Endothelial cell of umbilical vein (primary cell): ENCODE results near the gene NEDD4L. TPM values are rescaled to one million over a fixed set of nuclear protein-coding genes. Genes with fewer than 3 reads are reported as not detected.

Source experiments
- BruUV-seq: library from RNA; stranded (reverse); fragments of 400-500 nt; replicated peaks from 2 replicates; lab custom pipeline; 2021; lab: Mats Ljungman, UMichigan
- CTCF ChIA-PET: fragments of 300-600, 350-600 bp; sonication (Branson Sonifier 250); formaldehyde crosslinking; loops from one replicate; lab custom pipeline; 2021; ENCODE audit warnings: antibody characterized with exemption, inconsistent platforms; lab: Charles Lee
- POLR2A ChIA-PET: fragments of 300-600, 350-600 bp; sonication (Branson Sonifier 250); formaldehyde crosslinking; loops from one replicate; lab custom pipeline; 2021; ENCODE audit warnings: antibody characterized with exemption, inconsistent platforms; lab: Charles Lee
- DNase-seq: peaks from one replicate; pipeline ENCODE4 v3.0.0-alpha.2; 2011; ENCODE audit warnings: low read depth, low spot score
- FAIRE-seq: peaks from 2 replicates; lab custom pipeline; 2011; peaks lifted over from hg19 to GRCh38; lab: Jason Lieb, UNC
- H2AFZ ChIP-seq: 2 replicates; pipeline ENCODE4 v1.6.0; 2012; ENCODE audit warnings: low read depth, low read length, control low read depth, inconsistent platforms
- H3K27ac ChIP-seq: 2 replicates; pipeline ENCODE4 v1.5.1; 2011; ENCODE audit warnings: low read depth, mild to moderate bottlenecking, control low read depth, low read length, moderate library complexity; ENCODE audit not compliant: insufficient read depth
- H3K27me3 ChIP-seq, 2 experiments: 2 replicates each; pipeline versions ENCODE4 v1.6.0 to v1.6.1; 2011; ENCODE audit warnings: low read length in 2 of 2, mixed read lengths in 1 of 2; ENCODE audit not compliant: control insufficient read depth in 2 of 2, insufficient read depth in 2 of 2
- H3K36me3 ChIP-seq, 2 experiments: 2 replicates in 1 of 2; 3 replicates in 1 of 2; pipeline ENCODE4 v1.5.1; 2011; ENCODE audit warnings: low read length in 2 of 2, mild to moderate bottlenecking in 1 of 2, moderate library complexity in 1 of 2; ENCODE audit not compliant: control insufficient read depth in 2 of 2, insufficient read depth in 2 of 2; ENCODE audit errors: extremely low read depth in 1 of 2
- H3K4me1 ChIP-seq: 3 replicates; pipeline ENCODE4 v1.5.1; 2011; ENCODE audit warnings: mild to moderate bottlenecking, low read length; ENCODE audit not compliant: control insufficient read depth, insufficient read depth; ENCODE audit errors: extremely low read depth
- H3K4me2 ChIP-seq: 2 replicates; pipeline ENCODE4 v1.6.1; 2011; ENCODE audit warnings: low read length, control low read depth, mixed read lengths; ENCODE audit not compliant: insufficient read depth
- H3K4me3 ChIP-seq, 3 experiments: fragments of 200-600 bp in 1 of 3; sonication (generic), shearing (Covaris generic) in 1 of 3; replicated peaks in 1 of 3; 2 replicates each; pipeline ENCODE4 v1.5.1; 2011 to 2016; ENCODE audit warnings: control low read depth in 3 of 3, low read length in 3 of 3, mild to moderate bottlenecking in 2 of 3, inconsistent platforms in 1 of 3, low read depth in 1 of 3, moderate library complexity in 1 of 3; ENCODE audit not compliant: insufficient read depth in 1 of 3
- H3K79me2 ChIP-seq: 2 replicates; pipeline ENCODE4 v1.6.0; 2012; ENCODE audit warnings: low read length, inconsistent platforms; ENCODE audit not compliant: control insufficient read depth, insufficient read depth
- H3K9ac ChIP-seq: replicated peaks from 2 replicates; pipeline ENCODE3; 2011; ENCODE audit warnings: low read length, control low read depth; ENCODE audit not compliant: insufficient read depth; ENCODE audit errors: extremely low read depth
- H3K9me1 ChIP-seq: replicated peaks from 3 replicates; pipeline ENCODE4 v1.6.0; 2011; ENCODE audit warnings: mild to moderate bottlenecking, low read length; ENCODE audit not compliant: control insufficient read depth, insufficient read depth; ENCODE audit errors: extremely low read depth
- H3K9me3 ChIP-seq: replicated peaks from 2 replicates; pipeline ENCODE4 v1.5.1; 2012; ENCODE audit warnings: low read length, inconsistent platforms; ENCODE audit not compliant: control insufficient read depth, insufficient read depth
- H4K20me1 ChIP-seq: replicated peaks from 2 replicates; pipeline ENCODE3; 2011; ENCODE audit warnings: mild to moderate bottlenecking, low read length; ENCODE audit not compliant: control insufficient read depth, insufficient read depth; ENCODE audit errors: extremely low read depth
- EZH2 ChIP-seq: IDR thresholded peaks from 2 replicates; pipeline ENCODE4 v1.6.1; 2012; ENCODE audit warnings: borderline replicate concordance, low read depth, mild to moderate bottlenecking, moderate library complexity, low read length, inconsistent platforms; ENCODE audit not compliant: severe bottlenecking
- GATA2 ChIP-seq: IDR thresholded peaks from 2 replicates; pipeline ENCODE4 v1.7.0; 2011; ENCODE audit warnings: low read depth, mild to moderate bottlenecking, moderate library complexity, mixed read lengths, low read length; ENCODE audit not compliant: insufficient read length, insufficient read depth
- JUN ChIP-seq: IDR thresholded peaks from 2 replicates; pipeline ENCODE4 v1.6.1; 2011; ENCODE audit warnings: borderline replicate concordance, low read depth; ENCODE audit not compliant: insufficient read length, insufficient read depth
- MAX ChIP-seq: IDR thresholded peaks from 2 replicates; pipeline ENCODE4 v1.6.1; 2011; ENCODE audit not compliant: insufficient read depth, insufficient read length
- MYC ChIP-seq: IDR thresholded peaks from one replicate; pipeline ENCODE4 v1.6.1; 2011; ENCODE audit warnings: mild to moderate bottlenecking, low read depth, low read length
- POLR2AphosphoS5 ChIP-seq: IDR thresholded peaks from 2 replicates; pipeline ENCODE4 v1.6.1; 2012; ENCODE audit warnings: low read depth, mild to moderate bottlenecking, control low read depth, low read length, moderate library complexity; ENCODE audit not compliant: insufficient read depth
- dilution Hi-C: fragments of 300-500 bp; cut with MboI; formaldehyde crosslinking; loops from one replicate; pipeline ENCODE4 v1.15.0; 2019; ENCODE audit warnings: low sequenced_read_pairs; ENCODE audit not compliant: extremely low pct_ligation_motif_present
- intact Hi-C: fragments of 100-400 bp; cut with micrococcal nuclease; formaldehyde crosslinking; loops from one replicate; pipeline ENCODE4 v1.10.0; 2022
- polyA plus RNA-seq, 4 experiments: library from polyadenylated mRNA; depleted of rRNA in 3 of 4; stranded (reverse) in 3 of 4; unstranded in 1 of 4; fragments of >200 nt; gene quantifications; 2 replicates each; pipeline versions ENCODE4 v1.2.1 to v1.2.3, GENCODE V29; 2011 to 2012; ENCODE audit warnings: missing spikeins in 1 of 4
- total RNA-seq: library from RNA; stranded (reverse); gene quantifications from 2 replicates; pipeline ENCODE4 v1.2.3, GENCODE V29; 2021

NEDD4L gene
- total and polyA plus RNA-seq, 2 donors (not counting 3 experiments of a cell fraction or from before 2014, with no cell fraction given): 20.5 to 78.9 TPM

DNA sequence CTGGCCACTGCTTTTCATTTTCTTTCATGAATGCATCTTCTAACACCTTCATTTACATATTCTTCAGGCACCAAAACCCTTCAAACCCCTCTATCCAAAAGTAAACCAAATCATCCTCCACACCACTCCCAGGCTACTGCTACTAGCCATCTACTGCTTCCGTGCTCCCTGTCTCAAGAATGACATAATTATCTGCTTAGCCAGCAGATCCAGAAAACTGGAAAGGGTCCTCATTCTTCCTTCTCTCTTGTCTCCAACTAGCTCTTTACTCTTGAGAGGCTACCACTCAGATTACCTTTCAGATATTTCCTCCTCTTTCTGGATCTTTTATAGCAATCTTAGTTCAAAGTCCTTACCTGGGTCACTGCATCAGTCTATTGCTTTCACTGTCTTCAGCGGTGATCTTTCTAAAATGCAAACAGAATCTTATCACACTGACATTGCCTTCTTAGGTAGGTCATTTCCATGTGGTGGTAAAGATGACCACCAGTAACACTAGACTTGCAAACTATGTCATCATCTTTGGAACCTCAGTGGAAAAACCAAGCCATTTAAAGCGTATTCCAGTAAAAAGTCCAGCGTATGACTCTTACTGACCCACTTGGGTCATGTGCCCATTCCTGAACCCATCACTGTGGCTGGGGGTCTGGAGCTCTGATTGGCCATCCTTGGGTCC is 15.8 kb upstream of the NEDD4L start:
- intact Hi-C loops (no loop called here), dilution Hi-C loops (no loop called here)
- Histone ChIP-seq H3K27ac (no peak overlapping the region), H3K36me3 (no peaks in the 10 kb centered on the region), H4K20me1 (no peaks in the 10 kb centered on the region), H3K9me3 (no peaks in the 10 kb centered on the region), H3K9ac (no peak overlapping the region), H2AFZ (no peak overlapping the region), H3K4me1 (no peaks in the 10 kb centered on the region), H3K9me1 (no peaks in the 10 kb centered on the region), H3K27me3 (peaks cover 26 to 40% of the 10 kb centered on the region in 2 experiments), H3K79me2 (no peaks in the 10 kb centered on the region), H3K4me2 (no peak overlapping the region), H3K4me3 (no peak overlapping the region)
- DNase-seq: no peak
- no TSS peak for BruUV-seq
- ChIA-PET CTCF (no interaction called here), POLR2A (no interaction called here)
- no peak for FAIRE-seq
- no peak for TF ChIP-seq MAX

- Histone ChIP-seq H3K9me1 (no peaks in the 10 kb centered on the region), H3K4me1 (no peaks in the 10 kb centered on the region), H3K36me3 (no peaks in the 10 kb centered on the region), H3K9ac (no peak overlapping the region), H3K79me2 (no peaks in the 10 kb centered on the region), H3K9me3 (no peaks in the 10 kb centered on the region), H2AFZ (no peak overlapping the region), H3K27ac (no peak overlapping the region), H3K4me2 (no peak overlapping the region), H4K20me1 (no peaks in the 10 kb centered on the region), H3K4me3 (no peak overlapping the region), H3K27me3 (peaks cover 22 to 31% of the 10 kb centered on the region in 2 experiments)
- dilution Hi-C loops (no loop called here), intact Hi-C loops (no loop called here)
- DNase-seq: no peak
- no peak for FAIRE-seq
- ChIA-PET POLR2A (no interaction called here), CTCF (interaction anchor here (1.1 to 1.6 kb wide), 3 partner anchors 8 to 150 kb away, joined by 3 to 5 read pairs (median 4); no protein-coding TSS in a partner anchor)
- no peak for TF ChIP-seq JUN
- TF ChIP-seq EZH2: no peak
- no peak for TF ChIP-seq MAX
- TF ChIP-seq MYC: no peak
- no peak for TF ChIP-seq POLR2AphosphoS5
- no peak for TF ChIP-seq GATA2
- BruUV-seq: no TSS peak
Observed at GRCh38 chr18:58032233-58032632, 11.8 kb upstream of the NEDD4L start.
